Keratinocyte (primary cell): ENCODE data around the gene LTBR.

ENCODE experiments used
- EZH2 ChIP-seq: IDR thresholded peaks from one replicate; pipeline ENCODE4 v1.6.1; 2012; ENCODE audit warnings: inconsistent platforms, mild to moderate bottlenecking, low read length, moderate library complexity
- TF ChIP-seq, protein P1 (sequence below), 3 experiments: IDR thresholded peaks in 1 of 3; conservative IDR thresholded peaks in 1 of 3; optimal IDR thresholded peaks in 1 of 3; 2 replicates in 2 of 3; 3 replicates in 1 of 3; pipeline versions ENCODE3 to v1.5.1; 2011; ENCODE audit warnings: low read length in 3 of 3, mild to moderate bottlenecking in 3 of 3, moderate library complexity in 2 of 3, control low read depth in 1 of 3, inconsistent platforms in 1 of 3; ENCODE audit not compliant: insufficient read depth in 2 of 3; ENCODE audit errors: extremely low read depth in 1 of 3

DNA sequence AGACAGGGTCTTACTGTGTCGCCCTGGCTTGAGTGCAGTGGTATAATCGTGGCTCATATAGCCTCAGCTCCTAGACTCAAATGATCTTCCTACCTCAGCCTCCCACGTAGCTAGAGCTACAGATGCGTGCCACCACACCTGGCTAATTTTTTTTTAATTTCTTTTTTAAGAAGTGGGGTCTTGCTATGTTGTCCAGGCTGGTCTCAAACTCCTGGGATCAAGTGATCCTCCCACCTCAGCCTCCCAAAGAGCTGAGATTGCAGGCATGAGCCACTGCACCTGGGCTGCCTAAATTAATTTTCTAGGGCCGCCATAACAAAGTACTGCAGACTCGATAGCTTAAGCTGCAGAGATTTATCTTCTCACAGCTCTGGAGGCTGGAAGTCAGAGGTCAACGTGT is 9.1 kb downstream of the LTBR start:
- TF ChIP-seq, protein P1, sequence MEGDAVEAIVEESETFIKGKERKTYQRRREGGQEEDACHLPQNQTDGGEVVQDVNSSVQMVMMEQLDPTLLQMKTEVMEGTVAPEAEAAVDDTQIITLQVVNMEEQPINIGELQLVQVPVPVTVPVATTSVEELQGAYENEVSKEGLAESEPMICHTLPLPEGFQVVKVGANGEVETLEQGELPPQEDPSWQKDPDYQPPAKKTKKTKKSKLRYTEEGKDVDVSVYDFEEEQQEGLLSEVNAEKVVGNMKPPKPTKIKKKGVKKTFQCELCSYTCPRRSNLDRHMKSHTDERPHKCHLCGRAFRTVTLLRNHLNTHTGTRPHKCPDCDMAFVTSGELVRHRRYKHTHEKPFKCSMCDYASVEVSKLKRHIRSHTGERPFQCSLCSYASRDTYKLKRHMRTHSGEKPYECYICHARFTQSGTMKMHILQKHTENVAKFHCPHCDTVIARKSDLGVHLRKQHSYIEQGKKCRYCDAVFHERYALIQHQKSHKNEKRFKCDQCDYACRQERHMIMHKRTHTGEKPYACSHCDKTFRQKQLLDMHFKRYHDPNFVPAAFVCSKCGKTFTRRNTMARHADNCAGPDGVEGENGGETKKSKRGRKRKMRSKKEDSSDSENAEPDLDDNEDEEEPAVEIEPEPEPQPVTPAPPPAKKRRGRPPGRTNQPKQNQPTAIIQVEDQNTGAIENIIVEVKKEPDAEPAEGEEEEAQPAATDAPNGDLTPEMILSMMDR (optimal IDR thresholded peaks at IDR 0.05 in 1 of 3, IDR thresholded peaks at IDR 0.05 in 1 of 3, conservative IDR thresholded peaks at IDR 0.05 in 1 of 3; ENCODE audit: extremely low read depth in 1 of 3, insufficient read depth in 2 of 3, low read length in 3 of 3): no peak
- no peak for TF ChIP-seq EZH2
